H1 (cell line): ENCODE measurements around the gene FHAD1. TPM values are rescaled to one million over a fixed set of nuclear protein-coding genes. Genes with fewer than 3 reads are reported as not detected.
A peak's percentile ranks its signal among the peaks of the same experiment; 100 is the strongest.

ENCODE experiments used
- CTCF ChIA-PET: fragments of 300-600 bp; sonication (Branson Sonifier 250); formaldehyde crosslinking; loops from one replicate; lab custom pipeline; 2021; ENCODE audit not compliant: partially characterized antibody; lab: Charles Lee
- POLR2A ChIA-PET: fragments of 300-600 bp; sonication (Branson Sonifier 250); formaldehyde crosslinking; loops from one replicate; lab custom pipeline; 2021; ENCODE audit warnings: inconsistent platforms; ENCODE audit not compliant: partially characterized antibody; lab: Charles Lee
- DNase-seq, 2 experiments: peaks; one replicate each; pipeline versions ENCODE4 v3.0.0 to v3.0.0-alpha.2; 2010 to 2022; ENCODE audit warnings: low spot score in 2 of 2, low read depth in 1 of 2, mixed read lengths in 1 of 2
- FAIRE-seq: peaks from 2 replicates; lab custom pipeline; 2011; peaks lifted over from hg19 to GRCh38; lab: Jason Lieb, UNC
- H2AFZ ChIP-seq: 2 replicates; pipeline ENCODE4 v1.8.1; 2012; ENCODE audit warnings: low read length, inconsistent platforms
- H2AK5ac ChIP-seq: 2 replicates; pipeline ENCODE4 v1.6.1; 2013; ENCODE audit warnings: low read depth, low read length
- H2BK120ac ChIP-seq: replicated peaks from 2 replicates; pipeline ENCODE3; 2013; ENCODE audit warnings: low read depth, low read length, inconsistent platforms
- H2BK12ac ChIP-seq: 2 replicates; pipeline ENCODE4 v1.6.1; 2013; ENCODE audit warnings: low read depth, low read length
- H2BK15ac ChIP-seq: 2 replicates; pipeline ENCODE4 v1.6.1; 2013; ENCODE audit warnings: low read length
- H2BK20ac ChIP-seq: 2 replicates; pipeline ENCODE4 v1.6.1; 2013; ENCODE audit warnings: low read length
- H2BK5ac ChIP-seq: 2 replicates; pipeline ENCODE4 v1.6.1; 2013; ENCODE audit warnings: low read depth, low read length
- H3K14ac ChIP-seq: 2 replicates; pipeline ENCODE4 v1.6.1; 2013; ENCODE audit warnings: inconsistent platforms; ENCODE audit not compliant: insufficient read length
- H3K18ac ChIP-seq: 2 replicates; pipeline ENCODE4 v1.6.1; 2013; ENCODE audit warnings: low read length; ENCODE audit errors: extremely low read depth
- H3K23ac ChIP-seq: 2 replicates; pipeline ENCODE4 v1.6.1; 2013; ENCODE audit warnings: inconsistent platforms; ENCODE audit not compliant: insufficient read length
- H3K23me2 ChIP-seq: 2 replicates; pipeline ENCODE4 v1.6.1; 2013; ENCODE audit warnings: low read depth, low read length
- H3K27ac ChIP-seq: 2 replicates; pipeline ENCODE4 v1.6.1; 2011; ENCODE audit warnings: low read depth, low read length, inconsistent platforms
- H3K27me3 ChIP-seq, 4 experiments: replicated peaks in 1 of 4; 1 replicate in 1 of 4; 2 replicates in 3 of 4; pipeline versions ENCODE4 v1.6.1 to v1.8.1; 2011 to 2013; ENCODE audit warnings: low read length in 3 of 4, mild to moderate bottlenecking in 3 of 4, inconsistent platforms in 2 of 4, mixed read lengths in 2 of 4, moderate library complexity in 1 of 4; ENCODE audit not compliant: control insufficient read depth in 3 of 4, insufficient read depth in 3 of 4; ENCODE audit errors: extremely low read depth in 1 of 4
- H3K36me3 ChIP-seq, 4 experiments: 2 replicates each; pipeline versions ENCODE4 v1.6.1 to v1.8.1; 2011 to 2013; ENCODE audit warnings: mild to moderate bottlenecking in 4 of 4, low read length in 3 of 4, moderate library complexity in 2 of 4, control low read depth in 1 of 4, inconsistent platforms in 1 of 4; ENCODE audit not compliant: insufficient read depth in 4 of 4, control insufficient read depth in 2 of 4
- H3K4ac ChIP-seq: replicated peaks from 2 replicates; pipeline ENCODE3; 2013; ENCODE audit warnings: low read length, low read depth, mixed read lengths, inconsistent platforms; ENCODE audit not compliant: insufficient read length
- H3K4me1 ChIP-seq, 4 experiments: replicated peaks in 1 of 4; 1 replicate in 1 of 4; 2 replicates in 3 of 4; pipeline versions ENCODE4 v1.6.1 to v1.8.1; 2011 to 2013; ENCODE audit warnings: low read length in 3 of 4, inconsistent platforms in 2 of 4, mixed read lengths in 1 of 4; ENCODE audit not compliant: insufficient read depth in 4 of 4, control insufficient read depth in 3 of 4
- H3K4me2 ChIP-seq, 2 experiments: 2 replicates each; pipeline versions ENCODE4 v1.6.1 to v1.8.1; 2011 to 2013; ENCODE audit warnings: low read depth in 2 of 2, low read length in 2 of 2, control low read depth in 1 of 2, inconsistent platforms in 1 of 2, mild to moderate bottlenecking in 1 of 2; ENCODE audit not compliant: insufficient read depth in 1 of 2
- H3K4me3 ChIP-seq, 4 experiments: fragments of 200-600, 300-600 bp in 1 of 4; sonication (generic), shearing (Covaris generic), sonication (Bioruptor Twin) in 1 of 4; 2 replicates each; pipeline versions ENCODE4 v1.5.1 to v1.8.1; 2011 to 2016; ENCODE audit warnings: low read length in 4 of 4, low read depth in 3 of 4, control low read depth in 2 of 4, inconsistent platforms in 2 of 4, mild to moderate bottlenecking in 2 of 4, mixed read lengths in 1 of 4, moderate library complexity in 1 of 4; ENCODE audit not compliant: insufficient read depth in 2 of 4; ENCODE audit errors: extremely low read depth in 1 of 4
- H3K56ac ChIP-seq: replicated peaks from 2 replicates; pipeline ENCODE3; 2013; ENCODE audit warnings: low read depth, mild to moderate bottlenecking, mixed read lengths, low read length, inconsistent platforms; ENCODE audit not compliant: insufficient read length
- H3K79me1 ChIP-seq: 2 replicates; pipeline ENCODE4 v1.6.1; 2013; ENCODE audit warnings: low read depth, low read length, control low read depth
- H3K79me2 ChIP-seq, 2 experiments: 2 replicates each; pipeline versions ENCODE4 v1.6.1 to v1.8.1; 2012 to 2013; ENCODE audit warnings: low read length in 2 of 2, mild to moderate bottlenecking in 2 of 2, inconsistent platforms in 1 of 2; ENCODE audit not compliant: insufficient read depth in 2 of 2, control insufficient read depth in 1 of 2
- H3K9ac ChIP-seq, 4 experiments: replicated peaks in 1 of 4; 1 replicate in 1 of 4; 2 replicates in 3 of 4; pipeline versions ENCODE4 v1.6.1 to v1.8.1; 2011 to 2013; ENCODE audit warnings: low read depth in 3 of 4, low read length in 3 of 4, control low read depth in 2 of 4, mild to moderate bottlenecking in 2 of 4, moderate library complexity in 2 of 4, inconsistent platforms in 1 of 4; ENCODE audit errors: extremely low read depth in 1 of 4
- H3K9me3 ChIP-seq, 2 experiments: 2 replicates each; pipeline versions ENCODE4 v1.6.1 to v1.8.1; 2012 to 2013; ENCODE audit warnings: mild to moderate bottlenecking in 2 of 2, moderate library complexity in 2 of 2, control low read depth in 1 of 2, inconsistent platforms in 1 of 2, low read depth in 1 of 2, low read length in 1 of 2, mixed read lengths in 1 of 2; ENCODE audit not compliant: insufficient read depth in 2 of 2
- H4K20me1 ChIP-seq, 2 experiments: replicated peaks in 1 of 2; 2 replicates each; pipeline versions ENCODE3 to v1.8.1; 2011 to 2013; ENCODE audit warnings: inconsistent platforms in 2 of 2, low read length in 2 of 2, mild to moderate bottlenecking in 1 of 2; ENCODE audit not compliant: insufficient read depth in 2 of 2, control insufficient read depth in 1 of 2
- H4K5ac ChIP-seq: 2 replicates; pipeline ENCODE4 v1.6.1; 2013; ENCODE audit warnings: low read length, low read depth, mixed read lengths, inconsistent platforms; ENCODE audit not compliant: insufficient read length
- H4K8ac ChIP-seq: 2 replicates; pipeline ENCODE4 v1.8.0; 2013; ENCODE audit warnings: mild to moderate bottlenecking, moderate library complexity, low read length, inconsistent platforms; ENCODE audit not compliant: insufficient read depth; ENCODE audit errors: extremely low read depth
- H4K91ac ChIP-seq: replicated peaks from 2 replicates; pipeline ENCODE3; 2013; ENCODE audit warnings: low read length, mixed read lengths, inconsistent platforms; ENCODE audit not compliant: insufficient read length
- EGR1 ChIP-seq: IDR thresholded peaks from 2 replicates; pipeline ENCODE4 v1.6.1; 2011; ENCODE audit warnings: low read depth, low read length, borderline replicate concordance
- HDAC2 ChIP-seq, 2 experiments: fragments of 300-600 bp in 1 of 2; sonication (generic) in 1 of 2; IDR thresholded peaks; 2 replicates each; pipeline ENCODE4 v1.6.1; 2011 to 2012; ENCODE audit warnings: low read depth in 2 of 2, low read length in 2 of 2, mild to moderate bottlenecking in 2 of 2, moderate library complexity in 2 of 2, borderline replicate concordance in 1 of 2, inconsistent platforms in 1 of 2
- NANOG ChIP-seq: IDR thresholded peaks from 2 replicates; pipeline ENCODE4 v1.6.1; 2011; ENCODE audit warnings: low read length, low read depth, mild to moderate bottlenecking, inconsistent platforms; ENCODE audit not compliant: insufficient read depth, poor library complexity, severe bottlenecking
- RAD21 ChIP-seq, 2 experiments: IDR thresholded peaks in 1 of 2; conservative IDR thresholded peaks in 1 of 2; 2 replicates each; pipeline ENCODE4 v1.6.1; 2011; ENCODE audit warnings: low read depth in 2 of 2, low read length in 2 of 2, improper control_type of control experiment in 1 of 2, inconsistent platforms in 1 of 2, mild to moderate bottlenecking in 1 of 2, moderate library complexity in 1 of 2
- SP4 ChIP-seq: IDR thresholded peaks from 2 replicates; pipeline ENCODE4 v1.6.1; 2012; ENCODE audit warnings: low read length, inconsistent platforms
- TAF1 ChIP-seq: IDR thresholded peaks from 2 replicates; pipeline ENCODE4 v1.6.1; 2011; ENCODE audit warnings: mild to moderate bottlenecking, low read depth, low read length
- TBP ChIP-seq: IDR thresholded peaks from 2 replicates; pipeline ENCODE4 v1.6.1; 2011; ENCODE audit warnings: low read depth, low read length, improper control_type of control experiment
- TEAD4 ChIP-seq: IDR thresholded peaks from 2 replicates; pipeline ENCODE4 v1.6.1; 2012; ENCODE audit warnings: low read depth, low read length, inconsistent platforms, mixed read lengths
- WGBS, 2 experiments: shearing (Covaris generic) in 1 of 2; methylation state at CpG; one replicate each; pipeline versions ENCODE4 v1.1.6 to v1.1.7; 2013 to 2015; ENCODE audit warnings: low lambda C conversion rate in 2 of 2, mixed read lengths in 2 of 2, inconsistent platforms in 1 of 2, low coverage in 1 of 2, missing lambda C conversion rate in 1 of 2; ENCODE audit not compliant: insufficient replicate concordance in 2 of 2, insufficient coverage in 1 of 2, insufficient read length in 1 of 2; ENCODE audit errors: extremely low coverage in 1 of 2, missing lambda C conversion rate in 1 of 2; 5-methylcytosine and 5-hydroxymethylcytosine counted together
- polyA plus RNA-seq, 7 experiments: library from polyadenylated mRNA; depleted of rRNA in 3 of 7; stranded (reverse) in 5 of 7; unstranded in 2 of 7; fragments of >200 nt in 5 of 7; fragments of 200-250 nt in 2 of 7; gene quantifications; 1 replicate in 5 of 7; 2 replicates in 1 of 7; 4 replicates in 1 of 7; pipeline versions ENCODE4 v1.2.1 to v1.2.3, GENCODE V29; 2011 to 2013; ENCODE audit warnings: missing spikeins in 2 of 7, mixed read lengths in 2 of 7
- total RNA-seq: library from RNA; stranded (reverse); fragmentation: NEBNext Ultra II Directional; extraction: Animal tissue kit (Norgen Biotek cat#: 25700); gene quantifications from 2 replicates; pipeline ENCODE4 v1.2.1, GENCODE V29; 2021

The FHAD1 gene
- total and polyA plus RNA-seq, 2 of the 8 experiments (the other 6 are each of a cell fraction or from before 2014, with no cell fraction given), result 0.39 to 0.69 TPM

DNA sequence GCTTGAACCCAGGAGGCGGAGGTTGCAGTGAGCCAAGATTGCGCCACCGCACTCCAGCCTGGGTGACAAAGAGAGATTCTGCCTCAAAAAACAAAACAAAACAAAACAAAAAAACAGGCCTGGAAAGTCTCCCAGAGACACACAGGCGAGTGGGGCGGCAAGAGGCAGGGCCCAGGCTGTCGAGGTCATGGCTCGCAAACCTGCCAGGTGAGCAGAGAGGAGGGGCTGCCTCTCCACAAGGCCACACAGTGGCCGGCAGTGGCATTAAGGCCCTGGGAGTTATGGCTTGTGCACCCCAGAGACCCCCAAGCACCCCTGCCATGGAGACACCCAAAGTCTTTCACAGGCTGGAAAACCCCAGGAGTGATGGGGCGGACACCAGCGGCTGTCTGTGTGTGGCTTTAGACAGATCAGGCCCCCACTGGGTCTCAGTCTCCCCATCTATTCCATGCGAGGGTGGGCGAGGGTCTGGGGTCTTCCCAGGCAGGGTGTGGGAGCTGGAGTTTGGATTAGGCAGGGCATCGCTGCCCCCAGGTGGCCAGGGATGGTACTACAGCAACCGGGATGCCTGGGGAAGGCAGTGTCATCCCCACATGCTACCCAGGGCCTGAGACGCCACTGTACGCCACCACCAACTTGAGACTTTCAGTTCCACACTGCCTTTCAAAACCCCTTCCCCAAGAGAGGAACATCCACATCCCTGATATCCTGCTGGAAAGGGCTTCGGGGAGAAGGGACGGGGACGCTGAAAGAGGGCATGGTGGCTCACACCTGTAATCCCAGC lies 184.0 kb downstream of the FHAD1 start:
- no peak overlapping the region for H3K23ac ChIP-seq
- no peak overlapping the region for H4K8ac ChIP-seq
- no peak overlapping the region for H4K91ac ChIP-seq
- no peaks in the 10 kb centered on the region; a peak in 1 of 7 replicates for H3K27me3 ChIP-seq
- H3K79me1 ChIP-seq, result no peaks in the 10 kb centered on the region
- 0 out of 2 replicates have a peak overlapping the region, but pooled peaks have one; percentile 81 for H2BK15ac ChIP-seq
- 66% methylated on average over 18 of the region's 19 CpGs; no CpG with 5 or more reads in 1 of the 2 experiments for WGBS, 2 experiments
- POLR2A ChIA-PET, result interaction anchor here (1.0 to 1.4 kb wide), 2 partner anchors 102 to 107 kb away, joined by 3 to 4 read pairs; no protein-coding TSS in a partner anchor
- no peaks in the 10 kb centered on the region for H3K9me3 ChIP-seq
- H4K20me1 ChIP-seq, result peaks cover 0 to 2% of the 10 kb centered on the region in 2 experiments
- no peaks in the 10 kb centered on the region; a peak in 1 of 8 replicates for H3K36me3 ChIP-seq
- H2AFZ ChIP-seq, result no peak overlapping the region
- CTCF ChIA-PET, result interaction anchor here (0.9 to 16.9 kb wide), 38 partner anchors 9 to 331 kb away, joined by 3 to 170 read pairs (median 4); no protein-coding TSS in a partner anchor
- no peak overlapping the region for H3K4me2 ChIP-seq
- no peak overlapping the region for H3K56ac ChIP-seq
- H2BK12ac ChIP-seq, result no peak overlapping the region
- no peak overlapping the region for H3K14ac ChIP-seq
- no peak overlapping the region; the same call in 1 of the 2 replicates for H3K18ac ChIP-seq
- H3K27ac ChIP-seq, result no peak overlapping the region
- no peaks in the 10 kb centered on the region for H3K79me2 ChIP-seq
- DNase-seq (peak; percentile 69 to 100), FAIRE-seq (peak; percentile 52)
- H2BK5ac ChIP-seq, result no peak overlapping the region
- no peak overlapping the region for H3K4me3 ChIP-seq
- H2BK20ac ChIP-seq, result no peak overlapping the region
- H4K5ac ChIP-seq, result no peak overlapping the region
- no peak overlapping the region for H2AK5ac ChIP-seq
- H3K4ac ChIP-seq, result no peak overlapping the region
- H3K23me2 ChIP-seq, result peaks cover 2% of the 10 kb centered on the region; the same call in 1 of the 2 replicates
- H3K9ac ChIP-seq, result no peak overlapping the region
- H2BK120ac ChIP-seq, result no peak overlapping the region
- H3K4me1 ChIP-seq, result peaks cover 0 to 7% (median 3%) of the 10 kb centered on the region in 4 experiments; a peak in 5 of 7 replicates
- TF ChIP-seq TAF1 (no peak), EGR1 (no peak), RAD21 (IDR thresholded peaks at IDR 0.05 in 1 of 2, conservative IDR thresholded peaks at IDR 0.05 in 1 of 2; ENCODE audit: low read depth in 2 of 2, low read length in 2 of 2) (peak; percentile 94), TEAD4 (no peak), HDAC2 (IDR thresholded peaks at IDR 0.05; ENCODE audit: borderline replicate concordance in 1 of 2, low read depth in 2 of 2, low read length in 2 of 2) (no peak), NANOG (no peak), TBP (no peak), SP4 (no peak)
